Stimulated activated CD8-positive, alpha-beta memory T cell treated with anti-CD3 and anti-CD28 coated beads, Interleukin-12 subunit alpha, Interleukin-12 subunit beta, amount 100 ng/mL, for 4 hours (primary cell): ENCODE results near the gene OR2M2.

ENCODE experiments used
- DNase-seq: peaks from one replicate; pipeline ENCODE4 v3.0.0-alpha.2; 2020; ENCODE audit warnings: low read depth

The OR2M2 gene, protein sequence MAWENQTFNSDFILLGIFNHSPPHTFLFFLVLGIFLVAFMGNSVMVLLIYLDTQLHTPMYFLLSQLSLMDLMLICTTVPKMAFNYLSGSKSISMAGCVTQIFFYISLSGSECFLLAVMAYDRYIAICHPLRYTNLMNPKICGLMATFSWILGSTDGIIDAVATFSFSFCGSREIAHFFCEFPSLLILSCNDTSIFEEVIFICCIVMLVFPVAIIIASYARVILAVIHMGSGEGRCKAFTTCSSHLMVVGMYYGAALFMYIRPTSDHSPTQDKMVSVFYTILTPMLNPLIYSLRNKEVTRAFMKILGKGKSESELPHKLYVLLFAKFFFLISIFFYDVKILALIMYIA

DNA sequence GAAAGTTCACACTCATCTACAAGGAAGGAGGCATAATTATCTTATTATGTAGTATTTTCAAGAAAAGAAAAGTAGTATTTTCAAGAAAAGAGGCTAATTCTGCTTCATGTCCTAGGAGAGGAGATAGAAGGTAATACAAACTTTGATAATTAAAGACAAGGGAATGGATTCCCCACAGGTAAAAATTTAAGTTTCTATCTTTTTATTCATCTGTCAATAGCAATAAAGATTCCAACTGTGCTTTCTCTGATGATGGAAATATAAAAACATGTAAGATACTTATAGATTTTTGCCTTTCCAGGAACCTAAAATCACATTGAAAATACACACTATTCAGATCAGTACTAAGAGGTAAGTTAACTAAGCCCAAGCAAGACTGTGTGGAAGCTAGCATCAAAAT, at the start of gene OR2M2:
Gene OR2M2, plus strand, starts transcription at position 301 of the 400 bp plus-strand sequence. CDS start 5,165 bp downstream, outside the sequence.
- no peak for DNase-seq

DNA sequence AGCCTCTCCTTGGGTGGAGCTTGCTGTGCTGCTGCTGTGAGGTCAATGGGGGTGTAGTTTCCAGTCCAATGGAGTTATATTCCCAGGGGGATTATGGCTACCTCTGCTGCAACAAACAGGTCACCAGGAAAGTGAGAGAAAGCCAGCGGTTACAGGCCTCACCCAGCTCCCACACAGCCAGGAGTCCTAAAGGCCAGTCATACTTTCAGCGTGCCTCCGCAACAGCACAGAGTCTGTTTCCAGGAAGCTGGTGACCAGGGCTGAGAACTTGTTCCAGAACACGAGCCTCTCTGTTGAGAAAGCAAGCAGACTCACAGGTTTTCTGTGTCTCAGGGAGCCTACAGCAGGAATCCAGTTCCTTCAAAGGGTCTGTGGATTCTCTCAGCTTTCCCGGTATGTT, 47.0 kb upstream of the OR2M2 start:
- DNase-seq = no peak

DNA sequence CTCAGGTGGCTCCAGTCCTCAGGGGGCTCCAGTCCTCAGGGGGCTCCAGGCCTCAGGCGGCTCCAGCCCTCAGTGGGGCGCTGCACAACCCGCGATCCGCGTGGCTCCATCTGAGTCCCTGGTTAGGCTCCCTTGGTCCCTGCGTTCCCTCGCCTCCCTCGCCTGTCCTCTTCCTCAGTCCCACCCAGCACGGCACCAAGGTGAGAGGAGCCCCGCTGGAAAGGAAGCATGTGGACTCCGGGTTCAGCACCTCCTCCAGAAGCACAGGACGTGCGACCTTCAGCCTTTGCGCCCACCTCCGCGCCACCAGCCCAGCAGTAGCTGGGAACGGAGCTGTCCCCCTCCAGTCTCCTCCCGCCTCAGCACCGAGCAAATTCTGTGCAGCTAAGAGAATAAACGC, 37.8 kb upstream of the OR2M2 start:
- DNase-seq = no peak

DNA sequence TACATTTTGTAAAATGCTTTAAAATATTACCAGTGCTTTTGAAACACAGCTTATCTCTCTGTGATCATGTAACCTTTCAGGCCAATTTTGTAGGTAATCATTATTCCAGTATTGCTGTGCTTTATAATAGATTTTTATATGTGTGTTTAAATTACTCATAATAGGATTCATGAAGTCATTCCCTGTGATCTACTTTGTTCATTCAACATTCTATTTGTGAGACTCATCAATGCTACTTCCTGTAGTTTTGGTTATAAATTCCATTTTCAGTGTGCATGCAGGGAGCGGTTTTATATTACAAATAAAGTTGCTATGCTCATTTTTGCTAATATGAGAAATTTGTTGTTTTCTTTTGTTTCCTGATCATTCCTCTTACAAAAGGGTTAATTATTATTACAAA, 33.8 kb upstream of the OR2M2 start:
- DNase-seq = no peak

DNA sequence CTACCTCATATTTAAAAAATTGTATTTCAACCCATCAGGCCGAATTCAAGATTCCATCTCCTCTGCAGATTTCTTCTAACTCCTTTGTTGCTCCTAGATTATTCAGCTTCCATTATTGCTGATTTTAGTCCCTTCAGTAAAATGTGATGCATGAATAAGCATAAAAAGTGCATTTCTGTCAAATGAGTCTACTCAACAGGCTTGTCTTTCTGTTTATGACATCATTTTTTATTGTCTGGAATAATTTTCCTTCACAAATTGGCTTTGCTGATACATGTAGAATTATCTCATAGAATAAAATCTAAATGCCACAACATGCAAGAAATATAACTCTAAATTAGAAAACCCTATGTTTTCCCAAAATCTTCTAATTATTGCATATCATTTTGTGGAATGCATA, 31.3 kb upstream of the OR2M2 start:
- no peak for DNase-seq

DNA sequence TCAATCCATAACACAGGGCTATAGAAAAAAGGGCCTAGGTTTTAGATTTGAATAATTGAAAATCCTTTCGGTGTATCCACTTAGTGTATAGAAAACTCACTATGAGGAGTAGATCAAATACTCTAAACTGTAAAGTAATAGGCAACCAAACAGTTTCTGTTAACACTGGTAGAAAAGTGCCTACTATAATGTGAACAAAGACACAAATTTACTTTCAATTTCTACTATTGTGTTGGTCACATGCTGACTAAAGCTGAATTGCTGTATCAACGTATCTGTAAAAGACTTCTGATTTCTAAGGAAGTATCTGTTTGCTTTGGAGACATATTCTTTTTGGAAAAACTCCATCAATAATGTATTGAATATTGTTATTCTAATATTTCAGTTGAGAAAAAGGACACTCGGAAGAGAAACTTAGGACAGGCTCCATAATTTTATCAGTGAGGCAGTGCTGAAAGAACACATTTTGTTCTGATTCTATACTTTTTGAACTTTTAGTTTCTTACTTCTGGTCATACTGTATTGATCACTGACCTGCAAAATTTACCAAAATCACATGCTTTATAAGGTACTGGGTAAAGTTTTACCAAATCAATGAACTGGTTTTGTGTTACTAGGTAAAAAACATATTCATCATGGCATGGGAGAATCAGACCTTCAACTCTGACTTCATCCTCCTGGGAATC, 30.0 kb upstream of the OR2M2 start, which contains the start of gene OR2M5:
Gene OR2M5, plus strand, starts transcription at position 636 of the 686 bp plus-strand sequence. Its CDS starts 0 bp downstream, at position 636.
- DNase-seq = no peak

DNA sequence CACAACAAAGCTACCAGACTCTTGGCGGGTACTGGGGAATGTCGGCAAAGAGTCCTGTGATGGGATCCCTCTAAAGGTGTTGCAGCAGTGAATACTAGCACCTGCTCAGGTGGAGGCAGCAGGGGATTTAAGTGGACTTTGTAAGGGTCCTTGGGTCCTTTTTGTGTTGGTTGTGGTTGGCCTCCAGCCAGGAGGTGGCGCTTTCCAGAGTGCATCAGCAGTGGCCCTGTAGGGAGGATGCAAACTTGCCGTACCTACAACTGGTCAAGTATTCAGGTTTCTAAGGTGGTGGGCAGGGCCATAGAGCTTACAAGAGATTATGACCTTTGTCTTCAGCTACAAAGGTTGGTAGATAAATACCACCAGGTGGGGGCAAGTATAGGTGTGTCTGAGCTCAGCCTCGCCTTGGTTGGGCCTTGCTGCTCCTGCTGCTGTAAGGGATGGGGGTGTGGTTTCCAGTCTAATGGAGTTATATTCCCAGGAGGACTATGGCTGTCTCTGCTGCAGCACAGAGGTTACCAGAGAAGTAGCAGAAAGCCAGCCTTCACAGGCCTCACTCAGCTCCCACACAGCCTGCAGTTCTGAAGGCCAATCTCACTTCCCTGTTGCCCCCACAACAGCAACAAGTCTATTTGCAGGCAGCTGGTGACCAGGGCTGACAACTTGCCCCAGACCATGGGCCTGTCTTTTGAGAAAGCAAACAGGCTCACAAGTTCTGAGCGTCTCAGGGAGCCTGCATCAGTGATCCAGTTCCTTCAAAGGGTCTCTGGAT, 22.4 kb upstream of the OR2M2 start:
- no peak for DNase-seq

DNA sequence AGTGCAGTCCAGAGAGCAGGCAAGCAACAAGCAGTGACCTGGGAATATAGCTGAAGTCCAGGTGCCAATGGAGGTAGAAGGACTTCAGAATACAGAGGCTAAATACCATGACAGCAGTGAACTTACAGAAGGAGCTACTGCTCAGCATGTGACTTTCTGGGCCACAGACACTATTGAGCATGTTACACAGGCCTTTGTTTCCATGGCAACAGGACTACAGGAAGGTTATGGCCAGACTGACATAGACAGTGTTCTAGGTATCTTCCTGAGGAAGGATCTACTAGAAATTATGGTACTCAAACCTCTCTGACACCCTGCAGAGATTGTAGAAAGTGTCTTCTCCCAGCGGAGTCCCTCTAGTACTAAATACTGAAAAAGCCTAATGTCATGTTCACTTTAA, 18.7 kb upstream of the OR2M2 start:
- DNase-seq = no peak

DNA sequence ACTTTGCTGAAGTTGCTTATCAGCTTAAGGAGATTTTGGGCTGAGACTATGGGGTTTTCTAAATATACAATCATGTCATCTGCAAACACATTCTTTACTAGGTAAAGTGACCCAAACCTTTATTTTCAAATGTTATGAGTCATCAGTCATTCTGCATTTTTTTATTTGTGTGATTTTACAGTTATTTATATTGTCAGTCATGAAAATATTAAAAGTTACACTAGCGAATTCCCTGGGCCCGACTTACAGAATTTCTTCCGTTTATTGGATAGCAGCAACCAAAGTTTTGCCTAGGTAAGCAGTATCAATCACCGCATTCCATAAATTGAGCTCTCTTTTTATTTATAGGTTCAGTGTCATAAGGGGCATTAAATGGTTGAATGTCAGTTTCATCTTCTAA, 15.9 kb upstream of the OR2M2 start:
- no peak for DNase-seq

DNA sequence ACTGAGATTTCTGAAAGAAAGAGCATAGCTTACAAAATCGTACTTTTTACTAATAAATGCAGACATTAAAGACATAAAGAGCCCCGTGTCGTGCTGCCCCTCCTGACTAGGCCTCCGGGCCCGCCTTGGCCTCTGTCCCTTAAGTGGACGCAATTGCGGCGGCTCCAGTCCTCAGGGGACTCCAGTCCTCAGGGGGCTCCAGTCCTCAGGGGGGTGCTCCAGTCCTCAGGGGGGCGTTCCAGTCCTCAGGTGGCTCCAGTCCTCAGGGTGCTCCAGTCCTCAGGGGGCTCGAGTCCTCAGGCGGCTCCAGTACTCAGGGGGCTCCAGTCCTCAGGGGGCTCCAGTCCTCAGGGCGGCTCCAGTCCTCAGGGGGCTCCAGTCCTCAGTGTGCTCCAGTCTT, 10.6 kb upstream of the OR2M2 start:
- no peak for DNase-seq

DNA sequence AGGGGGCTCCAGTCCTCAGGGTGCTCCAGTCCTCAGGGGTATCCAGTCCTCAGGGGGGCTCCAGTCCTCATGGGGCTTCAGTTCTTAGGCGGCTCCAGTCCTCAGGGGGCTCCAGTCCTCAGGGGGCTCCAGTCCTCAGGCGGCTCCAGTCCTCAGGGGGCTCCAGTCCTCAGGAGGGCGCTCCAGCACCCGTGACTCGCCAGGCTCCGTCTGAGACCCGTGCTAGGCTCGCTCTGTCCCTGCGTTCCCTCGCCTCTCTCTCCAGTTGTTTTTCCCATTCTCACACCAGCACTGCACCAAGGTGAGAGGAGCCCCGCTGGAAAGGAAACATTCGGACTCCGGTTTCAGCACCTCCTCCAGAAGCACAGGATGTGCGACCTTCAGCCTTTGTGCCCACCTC, 9.4 kb upstream of the OR2M2 start:
- DNase-seq = no peak

DNA sequence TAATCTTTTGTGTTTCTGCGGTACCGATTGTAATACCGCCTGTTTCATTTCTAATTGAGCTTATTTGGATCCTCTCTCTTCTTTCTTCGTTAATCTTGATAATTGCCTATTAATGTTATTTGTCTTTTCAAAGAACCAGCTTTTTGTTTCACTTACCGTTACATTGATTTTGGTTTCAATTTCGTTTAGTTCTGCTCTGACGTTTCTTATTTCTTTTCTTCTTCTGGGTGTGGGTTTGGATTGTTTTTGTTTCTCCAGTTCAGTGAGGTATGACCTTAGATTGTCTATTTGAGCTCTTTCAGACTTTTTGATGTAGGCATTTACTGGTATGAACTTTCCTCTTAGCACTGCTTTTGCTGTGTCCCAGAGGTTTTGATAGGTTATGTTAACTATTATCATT, 9.4 kb downstream of the OR2M2 start:
- no peak for DNase-seq

DNA sequence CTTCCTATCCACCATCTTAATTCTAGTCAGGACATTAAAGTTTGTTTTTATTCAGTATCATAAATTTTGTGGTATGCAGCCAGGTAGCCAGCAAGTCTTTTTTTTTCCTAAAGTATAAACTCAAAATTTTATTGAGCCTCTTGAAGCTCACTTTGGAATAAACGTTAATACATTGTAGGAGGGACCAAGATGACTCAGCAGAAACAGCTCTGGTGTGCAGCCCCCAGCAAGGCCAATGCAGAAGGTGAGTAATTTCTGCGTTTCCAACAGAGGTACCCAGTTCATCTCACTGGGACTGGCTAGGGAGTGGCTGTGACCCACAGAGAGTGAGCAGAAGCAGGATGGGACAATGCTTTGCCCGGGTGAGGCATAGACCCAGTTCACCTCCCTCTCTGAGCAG, 12.7 kb downstream of the OR2M2 start:
- no peak for DNase-seq

DNA sequence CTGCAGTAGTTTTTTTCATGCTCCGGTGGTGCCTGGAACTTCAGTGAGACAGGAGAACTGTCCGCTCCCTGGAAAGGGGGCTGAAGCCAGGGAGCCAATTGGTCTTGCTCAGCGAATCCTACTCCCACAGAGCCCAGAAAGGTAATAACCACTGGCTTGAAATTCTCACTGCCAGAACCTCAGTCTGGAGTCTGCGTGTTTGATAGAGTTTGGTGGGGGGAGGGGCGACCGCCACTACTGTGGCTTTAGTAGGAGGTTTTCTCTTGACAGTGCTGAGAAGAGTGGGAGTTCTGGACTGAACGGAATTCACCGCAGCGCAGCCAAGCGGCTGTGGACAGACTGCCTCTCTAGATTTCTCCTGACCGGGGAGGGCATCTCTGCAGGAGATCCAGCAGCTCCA, 14.4 kb downstream of the OR2M2 start:
- DNase-seq = no peak

DNA sequence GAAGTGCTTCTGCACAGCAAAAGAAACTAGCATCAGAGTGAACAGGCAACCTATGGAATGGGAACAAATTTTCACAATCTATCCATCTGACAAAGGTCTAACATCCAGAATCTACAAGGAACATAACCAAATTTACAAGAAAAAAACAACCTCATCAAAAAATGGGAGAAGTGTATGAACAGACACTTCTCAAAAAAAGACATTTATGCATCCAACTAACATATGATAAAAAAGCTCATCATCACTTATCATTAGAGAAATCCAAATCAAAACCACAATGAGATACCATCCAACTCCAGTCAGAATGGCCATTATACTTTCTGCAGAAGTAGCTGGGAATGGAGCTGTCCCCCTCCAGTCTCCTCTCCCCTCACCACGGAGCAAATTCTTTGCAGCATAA, 19.5 kb downstream of the OR2M2 start:
- no peak for DNase-seq

DNA sequence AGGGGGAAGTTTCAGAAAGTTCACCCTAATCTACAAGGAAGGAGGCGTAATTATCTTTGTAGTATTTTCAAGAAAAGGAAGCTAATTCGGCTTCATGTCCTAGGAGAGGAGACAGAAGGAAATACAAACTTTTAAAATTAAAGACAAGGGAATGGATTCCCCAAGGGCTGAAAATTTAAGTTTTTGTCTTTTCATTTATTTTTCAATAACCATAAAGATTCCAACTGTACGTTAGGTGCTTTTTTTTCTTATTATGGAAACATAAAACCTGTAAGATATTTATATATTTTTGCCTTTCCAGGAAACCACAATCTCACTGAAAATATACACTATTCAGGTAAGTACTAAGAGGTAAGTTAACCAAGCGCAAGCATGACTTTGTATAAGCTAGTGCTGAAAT, 22.3 kb downstream of the OR2M2 start, which contains the start of gene OR2M3:
Gene OR2M3, plus strand, starts transcription at position 301 of the 400 bp plus-strand sequence. CDS start 5,803 bp downstream, outside the sequence.
- no peak for DNase-seq

DNA sequence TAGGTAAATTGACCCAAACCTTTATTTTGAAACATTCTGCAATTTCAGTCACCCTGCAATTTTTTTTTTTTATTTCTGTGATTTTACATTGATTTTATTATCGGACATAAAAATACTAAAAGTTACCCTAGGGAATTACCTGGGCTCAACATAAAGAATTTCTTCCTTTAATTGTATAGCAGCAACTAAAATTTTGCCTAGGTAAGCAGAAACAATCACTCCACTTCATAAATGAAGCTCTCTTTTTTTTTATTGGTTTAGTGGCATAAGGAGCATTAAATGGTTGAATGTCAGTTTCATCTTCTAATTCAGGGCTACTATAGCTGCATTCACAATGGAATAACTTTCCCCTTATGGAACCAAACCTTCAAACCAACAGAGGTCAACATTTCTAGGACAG, 41.3 kb downstream of the OR2M2 start:
- DNase-seq = no peak

DNA sequence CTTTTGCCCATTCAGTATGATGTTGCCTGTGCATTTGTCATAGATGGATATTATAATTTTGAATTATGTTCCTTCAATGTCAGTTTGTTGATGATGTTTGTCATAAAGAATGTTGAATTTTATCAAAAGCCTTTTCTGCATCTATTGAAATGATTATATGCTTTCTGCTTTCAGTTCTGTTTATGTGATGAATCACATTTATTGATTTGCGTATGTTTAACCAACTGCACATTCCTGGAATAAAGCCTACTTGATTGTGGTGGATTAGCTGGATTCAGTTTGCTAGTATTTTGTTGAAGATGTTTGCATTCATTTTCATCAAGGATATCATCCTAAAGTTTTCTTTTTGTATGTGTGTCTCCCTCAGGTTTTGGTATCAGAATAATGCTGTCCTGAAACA, 50.9 kb downstream of the OR2M2 start:
- no peak for DNase-seq

DNA sequence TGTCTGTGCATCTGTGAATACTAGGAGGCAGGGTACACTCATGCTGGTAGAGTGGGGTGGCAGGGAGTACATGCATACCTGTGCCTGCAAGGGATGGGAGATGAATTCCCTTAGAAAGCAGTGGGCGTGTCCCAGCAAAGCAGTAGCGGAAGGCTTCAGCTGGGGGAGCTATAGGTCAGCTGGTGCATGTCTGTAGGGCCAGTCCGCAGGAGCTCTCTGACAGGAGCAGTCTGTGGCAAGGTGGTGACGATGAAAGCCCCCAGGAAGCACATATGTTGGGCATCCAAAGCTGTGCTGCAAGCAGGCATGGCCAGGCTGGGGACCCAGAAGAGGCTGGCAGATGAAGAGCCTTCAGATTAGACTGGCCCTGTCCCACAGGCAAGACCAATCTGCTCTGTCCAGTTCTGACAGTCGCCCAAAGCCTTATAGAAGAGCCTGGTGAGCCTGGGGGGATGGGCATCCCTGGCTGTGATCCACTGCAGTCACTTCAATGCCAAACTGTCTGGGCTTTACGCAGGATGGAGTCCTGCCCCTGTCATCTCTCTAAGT, 54.8 kb downstream of the OR2M2 start:
- DNase-seq = no peak
